SK-N-MC (cell line): ENCODE data around the gene BACE1-AS.

ENCODE experiments used
- EZH2 ChIP-seq: fragments of 200-600 bp; sonication (generic); IDR thresholded peaks from one replicate; pipeline ENCODE4 v1.6.1; 2017; ENCODE audit warnings: antibody characterized with exemption
- FOXP2 ChIP-seq: optimal IDR thresholded peaks from 2 replicates; pipeline ENCODE3; 2011; ENCODE audit warnings: mild to moderate bottlenecking, moderate library complexity; ENCODE audit not compliant: insufficient read depth; ENCODE audit errors: extremely low read length, control extremely low read depth
- POLR2AphosphoS5 ChIP-seq: IDR thresholded peaks from 2 replicates; pipeline ENCODE4 v1.6.1; 2012; ENCODE audit warnings: mild to moderate bottlenecking, low read depth, low read length, borderline replicate concordance

DNA sequence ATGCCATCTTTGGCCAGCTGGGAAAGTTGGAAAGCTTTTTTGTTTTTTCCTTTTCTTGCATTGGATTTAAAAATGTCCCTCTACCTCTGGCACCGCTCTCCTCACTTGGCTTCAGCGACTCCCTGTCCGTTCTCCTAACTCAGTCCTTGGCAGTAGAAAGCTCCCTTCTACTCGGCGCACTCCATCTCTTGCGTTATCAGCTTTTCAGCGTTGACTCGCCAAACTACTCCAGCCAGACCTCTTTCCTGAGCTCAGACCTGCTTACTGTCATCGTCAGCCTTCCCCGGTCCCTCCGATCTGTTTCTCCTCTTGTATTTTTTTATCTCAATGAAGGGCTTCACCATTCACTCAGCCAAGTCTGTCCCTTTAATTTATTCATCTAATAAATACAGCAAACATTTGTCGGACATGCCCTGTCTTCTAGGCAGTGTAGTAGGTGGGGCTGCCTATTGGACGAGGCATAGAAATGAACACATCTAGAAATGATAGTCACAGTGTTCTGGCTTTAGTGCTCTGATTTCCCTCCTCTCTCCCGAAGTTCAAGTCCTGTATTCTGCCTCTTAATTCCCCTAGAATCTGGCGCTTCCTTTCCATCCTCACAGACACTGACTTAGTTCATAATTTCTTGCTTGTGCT lies 37.3 kb downstream of the BACE1-AS start:
- TF ChIP-seq POLR2AphosphoS5 (no peak), EZH2 (no peak), FOXP2 (no peak)
